ENCODE data around the gene ARL4D.
"Not testable (repeated sequence)": the region's sequence is repeated elsewhere in the genome, so short reads cannot be mapped to it uniquely, and the experiment has no call there.

The ARL4D gene

GRCh38 chr17:43399839-43400328 lies 1.1 kb downstream of the ARL4D start:
- no peak for DNase-seq

DNA sequence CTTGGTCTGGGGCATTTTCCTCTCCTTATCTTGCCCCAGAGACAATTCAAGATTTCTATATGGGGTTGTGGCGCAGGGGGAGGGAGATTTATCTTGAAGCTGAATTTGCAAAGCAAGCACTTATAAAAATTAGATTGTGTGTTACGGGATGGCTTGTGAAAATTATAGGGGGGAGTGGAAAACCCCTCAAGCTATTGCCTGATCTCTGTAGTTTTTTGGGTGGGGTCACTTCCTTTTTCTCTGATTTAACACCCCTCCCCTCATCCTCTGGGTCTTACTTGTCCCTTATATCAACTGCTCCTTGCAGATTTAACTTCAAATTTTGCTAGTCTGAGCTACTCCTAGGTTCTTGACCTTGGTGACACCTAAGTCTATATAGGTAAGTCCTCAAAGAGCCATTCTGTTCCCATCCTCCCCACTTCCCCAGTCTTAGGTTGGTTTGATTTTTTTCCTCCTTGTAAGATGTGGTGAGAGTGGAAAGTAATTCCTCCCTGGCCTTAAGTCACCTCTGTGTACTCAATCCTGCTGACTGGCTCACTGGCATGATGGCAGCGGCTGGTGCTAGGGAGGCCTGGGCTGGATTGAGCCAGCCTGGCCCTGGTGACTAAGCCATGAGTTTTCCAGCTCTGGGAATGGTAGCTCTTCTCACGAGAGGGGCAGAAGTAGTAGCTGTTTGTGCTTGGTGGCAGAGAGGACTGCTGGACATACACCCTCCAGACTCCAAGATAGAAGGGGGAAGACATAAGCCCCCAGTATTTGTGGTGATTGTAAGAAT lies 2.3 kb downstream of the ARL4D start:
- DNase-seq, result no peak

GRCh38 chr17:43402078-43402477 lies 3.3 kb downstream of the ARL4D start:
- no peak for DNase-seq

- no peak for DNase-seq
These were observed 3.8 kb downstream of the ARL4D start for GRCh38 chr17:43402567-43402966.

DNA sequence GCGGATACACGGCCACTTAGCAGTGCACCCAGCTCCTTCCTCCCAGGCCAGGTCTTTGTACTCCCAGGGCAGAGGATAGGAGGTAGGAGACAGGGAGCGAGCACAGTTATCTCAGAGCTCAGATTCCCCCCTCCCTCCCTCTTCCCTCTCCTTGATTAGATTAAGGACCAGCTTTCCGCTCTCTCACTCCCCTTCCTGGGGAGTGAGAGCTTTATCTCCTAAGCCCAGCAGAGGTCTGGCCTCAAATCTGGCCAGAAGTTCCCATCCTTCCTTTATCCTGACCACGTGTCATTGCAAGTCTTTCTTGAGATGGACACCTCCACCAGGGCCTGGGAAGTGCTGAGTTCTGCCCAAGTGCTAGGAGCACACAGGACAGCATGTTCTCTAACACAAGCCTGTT lies 5.1 kb downstream of the ARL4D start:
- no peak for DNase-seq

DNA sequence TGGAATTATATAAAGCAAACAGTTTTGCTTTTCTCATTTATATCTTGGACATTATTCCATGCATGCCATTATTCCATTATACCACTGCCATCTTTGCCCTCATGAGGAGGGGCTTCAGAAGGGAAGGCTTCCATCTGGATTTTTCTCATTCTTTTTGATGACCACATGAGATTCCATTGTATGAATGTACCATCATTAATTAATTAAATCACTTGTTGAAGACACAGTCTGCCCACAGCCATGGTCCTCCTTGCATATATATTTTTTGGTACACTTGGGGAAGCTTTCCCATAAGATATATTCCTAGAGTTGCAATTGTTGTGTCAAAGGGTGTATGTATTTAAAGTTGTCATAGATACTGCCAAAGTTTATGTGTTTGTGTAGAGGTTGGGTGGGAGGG lies 7.1 kb downstream of the ARL4D start:
- no peak for DNase-seq

DNA sequence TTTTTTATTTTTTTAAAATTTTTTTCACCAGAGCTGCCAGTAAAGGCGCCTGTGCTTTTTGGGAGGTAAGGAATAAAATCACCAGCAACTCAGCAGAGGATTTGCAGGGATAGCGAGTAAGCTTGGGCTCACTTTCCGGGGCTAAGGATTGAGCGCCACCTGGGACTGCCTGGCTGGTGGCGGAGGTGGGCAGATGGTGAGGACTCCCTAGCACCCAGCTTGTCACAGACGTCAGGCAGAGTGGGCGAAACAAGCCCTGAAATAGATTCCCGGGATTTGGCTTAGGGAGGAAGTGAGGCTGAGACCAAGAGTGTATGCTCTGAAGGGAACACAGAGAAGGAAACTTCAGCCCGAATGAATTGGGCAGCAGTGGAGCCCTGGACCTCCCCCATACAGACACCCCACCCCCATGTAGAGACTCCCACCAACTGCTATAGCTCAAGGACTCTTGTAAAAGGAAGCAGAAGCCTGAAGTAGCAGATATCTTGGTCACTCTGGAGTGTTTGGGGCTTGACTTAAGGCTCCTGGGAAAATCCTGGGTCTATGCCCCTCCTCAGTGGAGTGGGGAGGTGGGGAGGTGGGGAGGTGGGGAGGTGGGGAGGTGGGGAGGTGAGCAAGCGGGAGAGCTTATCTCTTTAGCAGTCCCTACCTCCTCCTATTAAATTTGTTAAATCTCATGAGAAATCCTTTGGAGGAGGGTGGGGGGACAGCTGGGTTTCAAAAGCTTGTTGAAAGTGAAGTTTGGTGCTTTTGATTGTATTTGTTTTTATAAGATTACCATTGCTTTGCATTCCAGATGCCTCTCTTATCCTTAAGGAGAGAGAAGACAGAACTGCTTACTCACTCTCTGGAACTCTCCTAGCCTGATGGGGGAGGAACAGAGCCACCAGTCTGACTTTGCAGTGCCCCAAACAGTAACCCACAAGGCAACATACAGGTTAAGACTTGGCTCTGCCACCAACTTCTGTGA lies 8.2 kb downstream of the ARL4D start:
- DNase-seq, result no peak

GRCh38 chr17:43409131-43409530 lies 10.3 kb downstream of the ARL4D start:
- DNase-seq, result no peak

GRCh38 chr17:43410557-43411368 lies 12.0 kb downstream of the ARL4D start:
- DNase-seq, result no peak

DNA sequence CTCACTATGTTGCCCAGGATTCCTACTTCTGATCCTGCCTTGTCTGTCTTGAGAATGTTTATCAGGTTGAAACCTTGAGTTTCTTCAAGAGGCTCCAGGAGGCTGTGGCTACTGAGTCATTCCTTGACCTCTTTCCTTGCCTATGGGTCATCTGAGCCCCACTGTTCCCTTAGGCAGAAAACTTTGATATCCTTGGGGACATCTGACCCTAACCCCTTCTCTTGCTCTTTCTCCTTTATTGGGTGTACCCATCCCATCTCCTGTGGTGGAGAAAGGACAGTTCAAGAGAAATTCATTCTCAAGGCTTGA lies 12.5 kb downstream of the ARL4D start:
- no peak for DNase-seq

DNA sequence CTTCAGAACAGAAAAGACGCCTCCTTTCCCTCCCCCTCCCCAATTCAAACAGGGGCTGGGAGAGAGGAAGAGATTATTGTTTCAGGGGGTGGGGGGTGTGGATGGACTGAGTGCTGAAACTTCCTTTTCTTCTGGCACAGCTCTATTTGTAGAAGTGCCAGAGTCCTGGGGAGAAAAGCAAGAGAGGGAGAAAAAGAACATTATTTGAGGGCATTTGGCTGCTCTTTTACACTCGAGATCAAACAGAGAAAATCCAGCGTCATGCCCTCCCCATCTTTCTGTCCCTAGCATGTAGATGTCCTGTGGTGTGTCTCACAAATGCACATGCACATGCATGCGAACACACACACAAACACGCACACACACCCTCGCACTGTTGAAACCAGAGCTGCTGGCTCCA lies 13.0 kb downstream of the ARL4D start:
- no peak for DNase-seq

- no peak for DNase-seq
These were observed 13.4 kb downstream of the ARL4D start for GRCh38 chr17:43412166-43412565.

GRCh38 chr17:43416998-43417890 lies 18.5 kb downstream of the ARL4D start:
- DNase-seq, result no peak

DNA sequence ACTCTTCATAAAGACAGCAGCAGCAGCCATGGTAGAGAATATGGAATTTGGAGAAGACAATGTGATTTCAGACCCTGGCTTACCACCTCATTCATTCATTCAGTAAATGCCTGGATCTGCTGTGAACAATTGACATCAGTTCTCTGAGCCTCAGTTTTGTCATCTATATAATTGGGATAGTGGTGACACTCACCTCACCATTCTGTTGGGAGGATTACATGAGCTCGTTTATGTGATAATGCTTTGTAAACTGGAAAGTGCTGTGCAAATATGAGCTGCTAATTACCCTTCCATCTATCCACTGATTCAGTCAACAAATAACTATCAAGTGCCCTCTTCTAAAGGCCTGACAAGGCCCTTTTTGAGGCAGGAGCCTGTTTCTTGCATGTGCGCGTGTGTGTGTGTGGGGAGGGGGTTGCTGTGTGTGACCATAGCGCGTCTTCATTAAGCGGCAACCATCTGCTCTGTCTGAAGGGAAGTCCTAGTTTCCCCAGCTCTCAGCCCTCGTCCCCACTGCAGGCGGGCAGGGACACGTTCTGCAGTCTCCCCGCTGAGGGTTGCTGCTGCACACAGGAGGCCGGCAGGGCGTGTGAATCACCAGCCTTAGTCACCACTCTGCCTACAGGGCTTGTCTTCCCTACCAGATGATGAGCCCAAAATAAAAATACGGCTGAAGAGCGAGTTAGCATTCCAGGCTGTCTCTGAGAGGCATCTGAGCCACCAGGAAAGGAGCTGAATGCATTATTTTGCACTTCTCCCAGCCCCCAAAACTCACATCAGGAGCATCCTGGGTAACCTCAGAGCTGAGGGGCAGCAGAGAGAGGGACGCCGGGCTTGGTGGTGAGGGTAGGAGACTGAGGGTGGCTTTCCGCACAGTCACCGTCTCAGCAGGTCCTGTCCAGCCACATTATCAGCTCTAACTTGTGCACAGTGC lies 19.9 kb downstream of the ARL4D start:
- no peak for DNase-seq

DNA sequence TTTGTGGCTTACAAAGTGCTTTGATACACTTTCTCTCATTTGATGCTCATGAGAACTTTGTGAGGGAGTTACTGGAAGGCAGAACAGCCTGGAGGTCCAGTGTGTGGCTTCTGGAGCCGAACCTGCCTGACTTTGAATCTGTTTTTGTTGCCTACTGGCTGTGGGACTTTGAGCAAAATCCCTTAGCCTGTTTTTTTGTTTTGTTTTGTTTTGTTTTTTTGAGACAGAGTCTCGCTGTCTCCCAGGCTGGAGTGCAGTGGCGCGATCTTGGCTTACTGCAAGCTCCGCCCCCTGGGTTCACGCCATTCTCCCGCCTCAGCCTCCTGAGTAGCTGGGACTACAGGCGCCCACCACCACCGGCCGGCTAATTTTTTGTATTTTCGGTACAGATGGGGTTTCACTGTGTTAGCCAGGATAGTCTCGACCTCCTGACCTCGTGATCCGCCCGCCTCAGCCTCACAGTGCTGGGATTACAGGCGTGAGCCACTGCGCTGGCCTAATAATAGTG lies 20.6 kb downstream of the ARL4D start:
- not testable (repeated sequence) for DNase-seq

GRCh38 chr17:43423777-43424455 lies 25.1 kb downstream of the ARL4D start:
- no peak for DNase-seq

GRCh38 chr17:43427362-43428043 lies 28.7 kb downstream of the ARL4D start:
- no peak for DNase-seq

DNA sequence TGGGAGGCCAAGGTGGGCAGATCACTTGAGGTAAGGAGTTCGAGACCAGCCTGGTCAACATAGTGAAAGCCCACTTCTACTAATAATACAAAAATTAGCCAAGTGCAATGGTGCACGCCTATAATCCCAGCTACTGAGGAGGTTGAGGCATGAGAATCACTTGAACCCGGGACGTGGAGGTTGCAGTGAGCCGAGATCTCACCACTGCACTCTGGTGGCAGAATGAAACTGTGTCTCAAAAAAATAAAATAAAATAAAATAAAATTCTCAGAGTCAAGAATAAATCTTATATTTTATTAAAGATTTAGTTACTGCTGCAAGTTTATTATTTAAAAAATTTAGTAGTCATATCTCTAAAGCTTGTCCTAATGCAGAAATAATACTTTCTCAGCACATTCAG lies 29.7 kb downstream of the ARL4D start:
- DNase-seq, result no peak

- DNase-seq, result no peak
These were observed 32.3 kb downstream of the ARL4D start for GRCh38 chr17:43430936-43431713.

Data from stimulated activated CD4-positive, alpha-beta T cell treated with anti-CD3 and anti-CD28 coated beads, Interleukin-2, amount 100 ng/mL, for 24 hours (primary cell).